GM12891 (cell line): ENCODE data around the gene TMX1.

ENCODE experiments used
- DNase-seq: peaks from one replicate; pipeline ENCODE4 v3.0.0; 2011; ENCODE audit warnings: low spot score; ENCODE audit not compliant: insufficient read length
- FAIRE-seq: peaks from 2 replicates; lab custom pipeline; 2011; peaks lifted over from hg19 to GRCh38; lab: Jason Lieb, UNC
- PAX5 ChIP-seq: IDR thresholded peaks from 2 replicates; pipeline ENCODE4 v1.6.1; 2011; ENCODE audit warnings: low read length, moderate library complexity, mild to moderate bottlenecking; ENCODE audit not compliant: insufficient read depth, severe bottlenecking
- POLR2A ChIP-seq: IDR thresholded peaks from 2 replicates; pipeline ENCODE4 v1.6.1; 2011; ENCODE audit warnings: low read depth, low read length, control low read depth
- POLR2AphosphoS5 ChIP-seq: IDR thresholded peaks from 2 replicates; pipeline ENCODE4 v1.6.1; 2011; ENCODE audit warnings: low read depth, low read length, control low read depth
- POU2F2 ChIP-seq: IDR thresholded peaks from 2 replicates; pipeline ENCODE4 v1.6.1; 2011; ENCODE audit warnings: low read depth, mild to moderate bottlenecking, control low read depth, low read length, moderate library complexity
- SPI1 ChIP-seq: IDR thresholded peaks from 2 replicates; pipeline ENCODE4 v1.6.1; 2011; ENCODE audit warnings: low read depth, low read length, control low read depth
- TAF1 ChIP-seq: IDR thresholded peaks from 2 replicates; pipeline ENCODE4 v1.6.1; 2011; ENCODE audit warnings: low read depth, low read length, control low read depth

TMX1 gene

DNA sequence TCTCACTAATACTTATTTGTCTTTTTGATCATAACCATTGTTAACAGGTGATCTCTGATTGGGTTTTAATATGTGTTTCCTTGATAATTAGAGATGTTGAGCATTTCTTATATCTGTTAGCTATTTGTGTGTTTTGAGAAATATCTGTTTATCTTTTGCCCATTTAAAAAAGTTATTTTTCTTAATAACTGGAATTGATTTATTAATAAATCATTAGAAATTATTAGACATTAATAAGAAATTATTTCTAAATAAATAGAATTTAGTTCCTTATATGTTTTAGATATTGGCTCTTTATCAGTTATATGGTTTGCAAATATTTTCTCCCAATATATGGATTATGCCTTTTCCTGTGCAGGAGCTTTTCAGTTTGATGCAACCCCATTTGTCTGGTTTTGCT is 18.7 kb downstream of the TMX1 start:
- DNase-seq (no peak), FAIRE-seq (no peak)
- no peak for TF ChIP-seq PAX5
- TF ChIP-seq SPI1 = no peak
- no peak for TF ChIP-seq POU2F2
- no peak for TF ChIP-seq POLR2A
- no peak for TF ChIP-seq TAF1
- no peak for TF ChIP-seq POLR2AphosphoS5

DNA sequence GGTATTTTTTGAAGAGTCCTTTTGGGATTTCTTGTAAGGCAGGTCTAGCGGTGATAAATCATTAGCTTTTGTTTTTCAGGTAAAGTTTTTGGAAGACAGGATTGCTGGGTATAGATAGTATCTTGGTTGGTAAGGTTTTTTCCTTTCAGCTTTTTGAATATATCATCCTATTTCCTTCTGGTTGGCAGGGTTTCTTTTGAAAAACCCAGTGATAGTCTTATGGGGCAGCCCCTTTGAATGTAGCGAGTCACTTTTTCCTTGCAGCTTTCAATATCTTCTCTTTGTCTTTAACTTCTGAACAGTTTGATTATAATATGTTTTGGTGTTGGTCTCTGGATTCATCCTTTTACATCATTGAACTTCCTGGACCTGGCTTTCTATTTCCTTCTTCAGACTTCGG is 20.2 kb downstream of the TMX1 start:
- no peak for DNase-seq
- no peak for FAIRE-seq
- TF ChIP-seq SPI1 (no peak), PAX5 (no peak), POLR2A (no peak), TAF1 (no peak), POU2F2 (no peak), POLR2AphosphoS5 (no peak)

DNA sequence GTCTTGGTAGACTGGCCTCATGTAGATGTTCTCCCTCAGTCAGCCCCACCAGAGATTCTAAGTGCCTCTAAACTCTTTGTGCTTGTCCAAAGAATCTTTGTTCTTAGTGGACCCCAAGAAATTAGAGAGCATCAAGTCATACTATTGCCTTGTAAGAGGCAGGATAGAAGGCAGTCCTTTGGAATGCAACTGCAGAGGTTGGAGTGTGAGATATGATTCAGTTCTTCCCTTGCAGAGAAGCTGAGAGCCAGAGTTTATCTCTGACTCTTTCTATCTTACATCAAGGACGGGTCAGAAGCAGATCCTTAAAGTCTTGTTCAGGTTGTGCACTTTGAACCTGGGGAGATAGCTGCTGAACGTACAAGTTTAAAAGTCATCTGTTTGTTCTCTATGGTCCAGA is 21.1 kb downstream of the TMX1 start:
- DNase-seq (no peak), FAIRE-seq (no peak)
- TF ChIP-seq POU2F2 (no peak), SPI1 (no peak), POLR2AphosphoS5 (no peak), PAX5 (no peak), POLR2A (no peak), TAF1 (no peak)

DNA sequence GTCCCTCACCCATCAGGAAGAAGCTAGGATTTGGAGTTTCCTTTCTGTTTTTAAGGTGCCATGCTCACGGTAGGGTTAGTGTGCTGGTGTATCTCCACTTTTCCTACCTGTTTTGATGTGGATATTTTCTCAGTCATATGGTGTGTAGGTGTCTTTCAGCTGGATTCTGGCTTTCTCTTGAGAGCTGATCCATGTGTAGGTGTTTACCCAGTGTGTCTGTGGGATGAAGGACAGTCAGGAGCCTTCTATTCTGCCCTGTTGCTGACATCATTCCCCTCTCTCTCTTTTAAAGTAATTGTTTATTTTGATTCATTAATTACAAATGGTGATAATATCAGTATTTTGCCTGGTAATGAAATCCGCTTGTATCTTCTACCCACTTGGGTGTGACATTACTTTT is 22.8 kb downstream of the TMX1 start:
- peak; percentile 48 for FAIRE-seq
- no peak for DNase-seq
- TF ChIP-seq POLR2A = no peak
- no peak for TF ChIP-seq SPI1

DNA sequence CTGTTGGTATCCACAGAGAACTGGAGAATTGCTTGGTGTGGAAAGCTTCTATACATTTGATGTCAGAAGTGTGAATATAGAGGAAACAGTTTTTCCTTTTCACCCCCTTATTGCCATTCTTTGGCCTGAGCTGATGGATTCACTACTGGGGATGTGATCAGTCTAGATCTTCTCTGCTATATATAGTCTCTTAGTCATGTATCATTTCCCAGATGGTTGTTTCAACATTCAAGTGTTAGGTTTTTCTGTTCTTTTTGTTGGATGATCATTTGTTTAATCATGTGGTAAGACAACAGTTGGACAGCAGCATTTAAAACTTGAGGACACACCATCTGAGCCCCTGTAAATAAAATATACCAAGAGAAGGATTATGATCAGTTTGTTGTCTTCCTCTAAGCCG is 29.6 kb downstream of the TMX1 start:
- no peak for TF ChIP-seq SPI1
- TF ChIP-seq POU2F2 = no peak
- TF ChIP-seq TAF1 = no peak
- TF ChIP-seq POLR2A = no peak
- no peak for TF ChIP-seq POLR2AphosphoS5
- TF ChIP-seq PAX5 = no peak
- DNase-seq (no peak), FAIRE-seq (peak; percentile 9)

DNA sequence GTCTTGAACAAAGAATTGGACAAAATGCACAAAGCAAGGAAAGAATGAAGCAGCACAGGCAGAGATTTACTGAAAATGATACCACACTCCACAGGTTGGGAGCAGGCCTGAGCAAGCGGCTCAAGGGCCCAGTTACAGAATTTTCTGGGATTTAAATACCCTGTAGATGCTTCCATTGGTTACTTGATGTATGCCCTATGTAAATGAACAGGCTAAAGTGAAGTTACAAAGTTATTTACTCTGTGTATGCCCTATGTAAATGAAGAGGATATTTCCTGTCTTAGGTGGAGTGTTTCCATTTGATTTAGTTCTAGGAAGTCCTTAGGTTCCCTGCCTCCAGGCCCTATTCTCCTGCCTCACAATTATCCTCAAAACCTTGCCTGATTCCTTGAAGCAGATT is 36.6 kb downstream of the TMX1 start:
- no peak for DNase-seq
- TF ChIP-seq POLR2AphosphoS5 (no peak), POU2F2 (no peak), TAF1 (no peak), SPI1 (no peak), POLR2A (no peak), PAX5 (no peak)
- peak; percentile 16 for FAIRE-seq

DNA sequence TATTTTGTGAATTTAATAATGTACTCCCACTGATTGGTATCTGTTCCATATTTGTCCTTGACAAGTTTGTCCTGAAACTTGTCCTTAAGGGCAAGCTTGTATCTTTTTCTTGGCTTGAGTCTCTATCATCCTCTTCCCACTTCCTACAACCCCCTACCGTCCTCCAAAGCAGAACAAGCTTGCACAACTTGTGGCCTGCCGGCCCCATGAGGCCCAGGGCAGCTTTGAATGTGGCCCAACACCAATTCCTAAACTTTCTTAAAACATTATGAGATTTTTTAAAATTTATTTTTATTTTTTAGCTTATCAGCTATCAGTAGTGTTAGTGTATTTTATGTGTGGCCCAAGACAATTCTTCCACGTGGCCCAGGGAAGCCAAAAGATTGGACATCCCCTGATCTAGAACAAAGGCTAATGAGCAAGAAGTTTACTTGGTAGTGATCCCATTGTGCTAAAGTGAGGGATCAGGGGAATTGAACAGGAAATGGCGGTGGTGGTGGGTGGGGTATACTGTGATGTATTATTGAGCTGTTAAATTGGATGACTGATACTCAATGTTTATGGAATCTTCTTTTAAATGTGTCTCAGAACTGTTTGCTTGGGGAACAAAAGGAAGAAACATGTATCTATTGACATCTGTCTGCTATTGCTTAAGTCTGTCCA is 37.8 kb downstream of the TMX1 start:
- DNase-seq (no peak), FAIRE-seq (no peak)
- no peak for TF ChIP-seq SPI1
- no peak for TF ChIP-seq POLR2AphosphoS5
- no peak for TF ChIP-seq TAF1
- TF ChIP-seq POLR2A = no peak
- no peak for TF ChIP-seq POU2F2

DNA sequence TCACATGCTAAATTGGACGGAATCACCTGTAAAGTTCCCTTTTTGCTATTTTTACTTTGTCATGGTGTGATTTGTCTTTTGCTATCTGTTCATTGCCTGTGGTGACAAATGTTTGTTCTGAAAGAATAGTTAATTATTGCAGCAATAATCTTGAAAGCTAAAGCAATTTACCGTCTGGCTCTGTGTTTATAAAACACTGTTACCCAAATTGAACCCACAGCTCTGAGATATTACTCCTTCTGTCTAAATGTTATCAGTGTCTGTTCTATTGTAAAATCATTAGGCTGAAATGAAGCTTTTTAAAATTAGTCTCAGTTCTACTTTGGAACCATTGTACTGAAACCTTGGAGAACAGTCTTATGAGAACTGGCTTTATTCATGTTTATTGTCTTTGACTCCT is 42.5 kb downstream of the TMX1 start:
- FAIRE-seq (no peak), DNase-seq (no peak)
- TF ChIP-seq POLR2AphosphoS5 (no peak), POU2F2 (no peak), PAX5 (no peak), TAF1 (no peak), SPI1 (no peak), POLR2A (no peak)

DNA sequence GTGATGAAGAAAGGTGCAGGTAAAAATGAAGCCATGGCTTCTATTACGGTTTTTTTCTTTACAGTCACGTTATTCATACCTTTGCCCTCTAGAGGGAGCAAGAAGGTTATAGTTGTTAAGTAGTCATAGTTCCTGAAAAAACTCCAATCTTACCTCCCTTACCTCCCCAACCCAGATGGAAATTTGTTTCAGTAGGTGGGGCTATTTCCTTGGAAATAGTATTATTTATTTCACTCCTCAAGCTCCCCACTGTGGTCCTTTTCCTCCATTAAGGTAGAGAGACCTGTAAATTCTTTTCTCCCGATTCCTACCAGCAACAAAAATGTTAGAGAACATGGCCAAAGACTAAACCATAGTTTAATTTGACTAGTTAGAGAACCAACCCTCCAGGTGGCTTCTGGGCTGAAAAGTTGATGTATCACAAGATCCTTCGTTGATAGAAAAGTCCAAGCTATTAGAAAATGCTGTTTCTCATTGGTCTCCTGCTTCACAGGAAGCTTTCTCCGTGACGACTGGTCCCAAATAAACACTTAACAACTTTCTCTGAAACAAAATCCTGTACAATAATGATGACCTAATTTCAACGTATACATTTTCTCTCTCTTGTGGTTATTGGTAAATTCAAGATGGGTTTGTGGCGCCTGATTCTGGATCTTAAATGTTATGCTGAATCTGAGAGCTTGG is 43.5 kb downstream of the TMX1 start:
- FAIRE-seq (peak; percentile 71), DNase-seq (no peak)
- TF ChIP-seq PAX5 (no peak), TAF1 (no peak), POLR2AphosphoS5 (no peak), POU2F2 (no peak), SPI1 (no peak), POLR2A (no peak)

DNA sequence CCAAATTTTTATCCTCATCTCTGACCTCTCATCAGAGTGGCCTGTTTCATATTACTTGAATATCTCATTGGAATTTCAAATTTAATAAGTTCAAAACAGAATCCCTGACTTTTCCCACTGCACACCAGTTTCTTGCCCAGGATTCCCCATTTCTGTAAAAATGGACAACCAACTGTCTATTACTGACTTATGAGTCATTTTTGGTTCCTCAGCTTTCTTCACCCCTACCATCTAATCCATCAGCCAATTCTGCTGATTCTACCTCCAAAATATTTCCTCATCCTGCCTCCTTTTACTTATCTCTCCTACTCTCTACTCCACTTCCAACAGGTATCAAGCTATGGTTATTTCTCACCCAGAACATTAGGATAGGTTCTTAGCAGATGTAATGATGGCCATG is 44.2 kb downstream of the TMX1 start:
- no peak for TF ChIP-seq POLR2A
- TF ChIP-seq SPI1 = no peak
- TF ChIP-seq POLR2AphosphoS5 = no peak
- no peak for TF ChIP-seq PAX5
- no peak for TF ChIP-seq TAF1
- no peak for TF ChIP-seq POU2F2
- DNase-seq (no peak), FAIRE-seq (no peak)
